Measurements from ENCODE around the gene EML5.

DNA sequence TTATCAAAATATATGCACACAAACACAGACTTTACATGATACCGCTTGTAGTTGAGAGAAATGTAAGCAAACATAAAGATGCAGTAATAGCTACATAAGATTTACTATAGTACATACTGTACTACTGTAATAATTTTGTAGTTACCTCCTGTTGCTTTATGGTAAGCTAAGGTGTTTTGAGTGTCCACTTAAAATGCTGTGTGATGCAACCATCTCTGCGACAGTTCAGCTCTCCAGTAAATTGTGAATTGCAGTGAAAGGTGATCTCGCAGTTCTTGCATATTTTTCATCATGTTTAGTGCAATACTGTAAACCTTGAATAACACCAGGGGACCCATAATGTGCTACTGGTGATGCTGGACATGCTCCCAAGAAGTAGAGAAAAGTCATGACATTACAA lies 208.3 kb downstream of the EML5 start:
- TF ChIP-seq, protein P1, sequence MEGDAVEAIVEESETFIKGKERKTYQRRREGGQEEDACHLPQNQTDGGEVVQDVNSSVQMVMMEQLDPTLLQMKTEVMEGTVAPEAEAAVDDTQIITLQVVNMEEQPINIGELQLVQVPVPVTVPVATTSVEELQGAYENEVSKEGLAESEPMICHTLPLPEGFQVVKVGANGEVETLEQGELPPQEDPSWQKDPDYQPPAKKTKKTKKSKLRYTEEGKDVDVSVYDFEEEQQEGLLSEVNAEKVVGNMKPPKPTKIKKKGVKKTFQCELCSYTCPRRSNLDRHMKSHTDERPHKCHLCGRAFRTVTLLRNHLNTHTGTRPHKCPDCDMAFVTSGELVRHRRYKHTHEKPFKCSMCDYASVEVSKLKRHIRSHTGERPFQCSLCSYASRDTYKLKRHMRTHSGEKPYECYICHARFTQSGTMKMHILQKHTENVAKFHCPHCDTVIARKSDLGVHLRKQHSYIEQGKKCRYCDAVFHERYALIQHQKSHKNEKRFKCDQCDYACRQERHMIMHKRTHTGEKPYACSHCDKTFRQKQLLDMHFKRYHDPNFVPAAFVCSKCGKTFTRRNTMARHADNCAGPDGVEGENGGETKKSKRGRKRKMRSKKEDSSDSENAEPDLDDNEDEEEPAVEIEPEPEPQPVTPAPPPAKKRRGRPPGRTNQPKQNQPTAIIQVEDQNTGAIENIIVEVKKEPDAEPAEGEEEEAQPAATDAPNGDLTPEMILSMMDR (IDR thresholded peaks at IDR 0.05; ENCODE audit: insufficient read depth, low read length, poor library complexity, severe bottlenecking): no peak
- TF ChIP-seq EZH2phosphoT487 (conservative IDR thresholded peaks at IDR 0.05; ENCODE audit: low read length): no peak

Data from SU-DHL-6 (cell line).